GM10847 (cell line): Measurements from ENCODE around the gene MSN.

ENCODE experiments used
- POLR2A ChIP-seq: IDR thresholded peaks from 2 replicates; pipeline ENCODE4 v1.6.1; 2011; ENCODE audit not compliant: insufficient read length; ENCODE audit errors: extremely low read depth

The MSN gene

DNA sequence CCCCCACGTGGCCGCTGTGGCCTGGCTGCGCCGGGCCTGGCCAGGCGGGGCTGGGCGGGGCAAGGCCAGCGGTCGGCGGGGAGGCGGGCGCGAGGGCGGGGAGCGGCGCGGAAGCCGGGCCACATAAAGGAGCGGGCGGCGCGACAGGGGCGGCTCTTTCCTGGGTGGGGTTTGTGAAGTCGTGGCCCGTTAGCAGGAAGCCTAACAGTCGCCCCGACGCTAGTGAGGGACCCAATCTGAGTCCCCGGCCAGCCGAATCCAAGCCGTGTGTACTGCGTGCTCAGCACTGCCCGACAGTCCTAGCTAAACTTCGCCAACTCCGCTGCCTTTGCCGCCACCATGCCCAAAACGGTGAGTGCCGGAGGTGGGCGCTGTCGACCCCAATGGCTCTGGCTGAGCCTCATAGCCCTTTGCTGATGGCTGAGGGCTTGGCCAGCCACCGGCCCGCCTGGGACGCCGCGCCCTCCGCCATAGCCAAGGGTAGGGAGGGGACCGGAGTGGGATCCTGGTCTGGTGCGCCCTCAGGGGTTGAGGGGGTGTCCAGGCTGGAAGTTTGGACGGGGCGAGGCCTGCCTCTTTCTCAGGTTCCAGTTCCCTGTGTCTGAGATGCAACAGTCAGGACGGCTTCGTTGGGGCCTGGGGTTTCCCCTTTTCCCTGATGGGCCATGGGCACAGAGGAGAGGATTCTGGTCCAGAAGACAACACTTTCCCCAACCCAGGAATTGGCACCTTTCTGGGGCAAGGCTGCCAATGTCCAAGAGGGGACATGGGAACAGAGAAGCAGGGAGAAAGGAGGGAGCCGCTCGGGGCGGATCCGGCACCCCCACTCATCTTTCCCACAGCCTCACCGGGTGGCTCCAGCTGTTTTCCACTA lies at the start of gene MSN:
TSS of gene MSN (plus strand) at position 152 of the 874 bp plus-strand sequence. CDS start at position 340, 188 bp downstream.
- peak; percentile 33 for TF ChIP-seq POLR2A

DNA sequence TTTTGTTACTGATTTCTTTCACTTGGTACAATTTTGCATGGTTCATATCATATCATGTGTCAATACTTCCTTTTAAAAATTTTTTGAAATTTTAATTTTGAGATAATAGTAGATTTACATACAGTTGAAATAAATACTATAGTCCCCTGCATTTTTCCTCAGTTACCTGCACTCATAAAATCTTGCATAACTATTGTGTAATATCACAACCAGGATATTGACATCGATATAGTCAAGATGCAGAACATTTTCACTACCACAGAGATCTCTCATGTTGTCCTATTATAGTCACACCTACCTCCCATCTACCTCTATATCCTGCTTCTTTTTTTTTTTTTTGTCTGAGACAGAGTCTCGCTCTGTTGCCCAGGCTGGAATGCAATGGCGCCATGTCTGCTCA lies 36.7 kb upstream of the MSN start:
- no peak for TF ChIP-seq POLR2A

DNA sequence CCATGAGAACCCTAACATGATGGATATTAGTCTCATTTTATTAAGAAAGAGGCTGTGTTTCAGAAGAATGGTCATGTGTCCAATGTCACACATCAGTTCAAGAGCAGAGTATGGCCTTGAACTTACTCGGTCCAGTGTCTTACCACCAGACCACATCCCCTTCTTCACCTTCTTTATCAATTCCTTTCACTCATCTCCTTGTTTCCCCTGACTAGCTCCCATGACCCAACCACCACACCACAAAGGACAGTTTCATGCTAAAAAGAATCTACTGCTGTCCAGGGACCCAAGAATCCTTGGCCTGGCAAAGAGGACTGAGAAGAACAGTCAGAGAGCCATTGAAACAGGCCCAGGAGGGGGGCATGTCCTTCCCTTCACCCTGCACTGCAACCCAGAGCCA lies 33.6 kb upstream of the MSN start:
- TF ChIP-seq POLR2A: no peak

DNA sequence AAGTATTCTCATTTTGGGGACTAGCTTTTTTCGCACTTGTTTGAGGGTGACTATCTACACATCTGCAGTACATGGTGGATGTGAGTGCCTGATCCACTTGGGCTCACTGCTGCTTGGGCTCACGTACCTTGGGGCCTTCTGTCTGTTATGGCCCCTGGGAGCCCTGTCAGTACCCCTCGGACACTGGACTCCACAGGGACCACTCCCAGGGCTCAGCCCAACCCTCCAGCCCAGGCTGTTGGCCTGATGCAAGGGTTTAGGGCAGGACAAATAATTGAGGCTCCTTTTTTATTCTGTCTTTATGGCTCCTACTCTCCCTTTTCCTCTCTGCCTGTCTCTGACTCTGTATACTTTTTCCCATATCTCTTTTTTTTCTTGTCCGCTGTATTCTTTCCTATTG lies 32.7 kb upstream of the MSN start:
- no peak for TF ChIP-seq POLR2A

DNA sequence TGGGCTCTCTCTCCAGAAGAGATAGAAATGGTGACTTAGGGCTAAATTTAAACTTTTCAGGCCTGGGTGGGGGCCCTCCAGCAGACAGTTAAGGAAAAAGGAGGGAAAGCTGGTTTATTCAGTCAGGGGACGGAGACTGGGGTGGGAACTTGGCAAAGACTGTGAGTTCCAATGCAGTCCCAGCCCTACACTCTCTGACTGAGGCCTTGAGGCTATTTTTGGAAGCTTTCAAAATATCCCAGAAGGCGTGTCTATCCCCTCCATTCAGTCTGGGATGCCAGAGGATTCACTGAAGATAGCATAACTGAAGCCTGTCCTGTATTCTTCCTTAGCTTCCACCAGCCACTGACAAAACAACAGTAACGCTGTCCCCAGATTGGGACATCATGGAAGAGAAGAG lies 32.1 kb upstream of the MSN start:
- TF ChIP-seq POLR2A: no peak

DNA sequence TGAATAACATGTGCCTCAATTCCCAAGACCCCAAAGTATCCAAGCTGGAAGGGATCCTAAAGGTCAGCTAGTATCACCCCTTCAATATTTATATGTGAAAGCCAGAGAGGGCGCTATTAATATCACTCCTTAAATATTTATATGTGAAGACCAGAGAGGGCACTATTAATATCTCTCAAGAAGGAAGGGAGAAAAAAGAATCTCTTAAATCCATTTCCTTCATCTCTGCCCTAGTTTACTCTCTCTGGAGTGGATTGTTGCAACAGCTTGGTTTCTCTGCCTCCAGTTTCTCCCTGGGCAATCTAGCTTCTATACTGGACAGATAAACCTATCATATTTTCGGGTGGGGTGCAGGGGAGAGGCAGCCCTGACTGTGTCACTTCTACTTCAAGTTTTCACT lies 31.6 kb upstream of the MSN start:
- no peak for TF ChIP-seq POLR2A

DNA sequence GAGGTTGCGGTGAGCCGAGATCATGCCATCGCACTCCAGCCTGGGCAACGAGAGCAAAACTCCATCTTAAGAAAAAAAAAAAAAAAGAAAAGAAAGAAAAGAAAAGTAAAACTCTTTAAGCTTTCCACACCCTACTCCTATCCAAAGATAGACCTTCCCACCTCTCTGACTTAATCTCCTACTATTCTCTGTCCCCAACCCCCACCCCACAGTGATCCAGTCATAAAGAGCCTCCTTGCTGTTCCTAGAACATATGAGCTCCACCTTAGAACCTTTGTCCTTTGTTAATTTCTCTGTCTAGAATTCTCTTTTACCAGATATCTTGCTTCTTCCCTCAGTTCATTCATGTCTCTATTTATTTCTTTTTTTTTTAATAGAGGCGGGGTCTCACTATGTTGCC lies 30.1 kb upstream of the MSN start:
- no peak for TF ChIP-seq POLR2A

DNA sequence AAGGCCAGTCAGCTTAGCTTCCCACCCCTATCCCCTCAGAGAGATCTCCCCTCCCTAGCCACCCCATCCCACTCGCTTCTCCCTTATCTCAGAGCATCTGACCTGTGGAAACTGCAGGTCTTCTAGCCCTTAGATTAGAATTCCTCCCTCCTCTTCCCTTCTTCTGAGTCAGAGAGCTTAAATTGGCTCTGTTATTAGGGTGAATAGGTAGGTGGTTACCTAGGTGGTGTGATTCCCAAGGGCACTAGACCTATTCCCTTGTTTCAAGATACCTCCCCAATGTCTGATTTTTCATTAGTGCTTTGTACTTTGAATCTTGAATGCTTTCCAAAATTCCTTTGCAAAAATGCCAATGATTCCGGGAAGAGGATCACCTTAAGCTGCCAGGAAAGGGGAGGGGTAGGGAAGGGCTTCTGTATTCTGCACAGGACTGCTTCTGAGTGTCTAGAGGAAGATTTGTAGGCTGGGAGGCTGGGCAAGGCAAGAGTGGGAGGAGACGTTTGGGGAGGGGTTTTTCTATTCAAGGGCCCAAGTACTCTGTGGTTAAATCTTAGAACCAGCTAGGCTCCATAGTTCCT lies 24.5 kb upstream of the MSN start:
- no peak for TF ChIP-seq POLR2A

DNA sequence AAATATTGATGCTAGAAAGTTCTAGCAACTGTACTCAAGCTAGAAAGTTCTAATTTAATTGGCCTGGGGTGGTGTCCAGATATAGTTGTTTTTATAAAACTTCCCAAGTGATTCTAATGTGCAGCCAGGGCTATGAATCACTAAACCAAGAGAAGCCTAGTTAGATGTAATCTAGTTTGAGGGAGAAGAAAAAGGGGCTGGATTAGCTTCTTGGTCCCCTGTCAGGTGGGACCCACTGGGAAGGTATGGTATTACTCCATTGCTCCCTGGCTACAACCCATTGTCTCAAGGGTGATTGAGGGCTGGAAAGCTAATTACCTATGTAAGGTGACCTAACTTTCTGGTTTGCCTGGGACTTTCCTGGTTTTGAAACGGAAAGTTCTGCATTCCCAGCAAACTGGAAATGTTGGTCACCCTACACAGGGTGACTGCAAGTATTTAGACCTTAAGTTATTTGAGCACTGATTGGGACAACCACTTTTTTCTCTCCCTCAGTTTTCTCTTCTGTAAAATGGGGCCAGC lies 23.9 kb upstream of the MSN start:
- TF ChIP-seq POLR2A: no peak

DNA sequence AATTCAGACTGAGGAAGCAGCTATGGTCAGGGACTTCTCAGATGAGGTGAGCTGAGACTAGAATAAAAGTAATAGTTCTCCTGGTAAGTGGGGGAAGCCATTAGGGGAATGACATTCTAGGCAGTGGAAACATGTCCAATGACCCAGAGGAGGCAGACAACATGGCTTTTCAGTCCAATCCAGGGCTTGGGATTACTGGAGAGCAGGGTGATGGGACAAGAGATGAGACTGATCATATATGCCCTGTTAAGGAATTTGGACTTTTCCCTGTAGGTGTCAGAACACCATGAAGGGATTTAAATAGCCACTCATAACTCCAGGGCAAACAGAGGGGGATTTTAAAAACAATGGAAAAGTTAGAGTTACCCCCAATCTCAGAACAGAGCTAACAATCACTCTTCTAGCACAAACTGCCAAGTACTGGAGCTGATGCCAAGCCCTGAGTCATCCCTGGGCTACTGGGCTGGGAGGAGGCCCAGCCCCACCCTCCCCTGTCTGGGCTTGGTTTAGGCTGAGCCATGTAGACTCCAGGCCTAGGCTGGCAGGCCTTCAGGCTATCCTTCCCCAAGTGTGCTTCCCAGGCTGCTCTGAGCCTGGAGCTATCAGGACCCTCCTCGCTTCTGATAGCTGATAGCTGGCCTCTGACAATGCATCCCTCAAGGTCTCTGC lies 22.7 kb upstream of the MSN start:
- TF ChIP-seq POLR2A: no peak

DNA sequence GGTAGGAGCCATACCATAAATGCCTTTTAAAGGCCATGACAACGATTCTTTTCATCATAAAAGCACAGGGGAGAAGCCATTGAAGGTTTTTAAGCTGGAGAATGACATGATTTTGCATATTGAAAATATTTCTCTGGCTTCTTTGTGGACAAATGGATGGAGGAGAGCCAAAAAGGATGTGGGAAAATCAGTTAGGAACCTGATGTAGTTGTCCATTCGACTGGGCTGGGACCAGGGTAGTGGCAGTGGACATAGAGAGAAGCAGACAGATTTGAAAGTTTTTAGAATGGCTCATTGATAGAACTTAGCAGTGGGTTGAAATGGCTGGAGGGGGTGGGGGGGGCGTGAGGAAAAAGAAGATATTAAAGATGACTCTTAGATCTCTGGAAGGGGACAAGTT lies 19.7 kb upstream of the MSN start:
- no peak for TF ChIP-seq POLR2A

DNA sequence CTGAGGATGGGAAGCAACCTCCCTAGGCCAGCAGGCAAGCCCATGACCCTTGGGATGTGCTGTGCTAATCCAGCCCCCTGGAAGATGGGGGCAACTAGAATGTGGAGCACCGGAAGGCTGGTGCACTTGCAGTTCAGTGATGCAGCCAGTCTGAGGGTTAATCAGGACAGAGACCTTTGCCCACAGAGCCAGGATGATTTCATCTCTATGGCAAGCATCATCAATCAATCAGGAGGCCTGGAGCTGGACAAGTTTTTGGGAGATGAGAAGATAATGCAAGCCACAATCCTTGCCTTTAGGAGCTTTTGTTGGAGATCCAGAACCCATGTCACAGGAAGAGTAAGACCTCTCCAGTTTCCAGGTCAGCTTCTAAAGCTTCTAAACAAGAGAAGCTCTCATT lies 15.4 kb upstream of the MSN start:
- TF ChIP-seq POLR2A: no peak

DNA sequence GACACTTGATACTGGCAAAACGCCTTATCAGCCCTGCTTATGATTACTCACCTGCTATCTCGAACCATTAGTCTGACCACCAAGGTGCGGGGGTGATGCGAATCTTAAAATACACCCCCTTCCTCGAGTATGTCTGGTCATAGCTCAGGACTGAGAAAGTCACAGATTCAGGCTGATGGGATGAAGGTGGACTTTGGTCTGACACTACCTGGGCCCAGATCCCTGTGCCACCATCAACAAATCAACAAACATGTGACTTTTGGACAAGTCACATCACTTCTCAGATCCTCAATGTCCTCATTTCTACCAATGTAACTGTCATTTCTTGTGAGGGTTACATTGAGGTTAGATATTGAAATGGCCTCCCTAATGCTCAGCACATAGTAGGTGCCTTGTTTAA lies 9.8 kb upstream of the MSN start:
- no peak for TF ChIP-seq POLR2A

DNA sequence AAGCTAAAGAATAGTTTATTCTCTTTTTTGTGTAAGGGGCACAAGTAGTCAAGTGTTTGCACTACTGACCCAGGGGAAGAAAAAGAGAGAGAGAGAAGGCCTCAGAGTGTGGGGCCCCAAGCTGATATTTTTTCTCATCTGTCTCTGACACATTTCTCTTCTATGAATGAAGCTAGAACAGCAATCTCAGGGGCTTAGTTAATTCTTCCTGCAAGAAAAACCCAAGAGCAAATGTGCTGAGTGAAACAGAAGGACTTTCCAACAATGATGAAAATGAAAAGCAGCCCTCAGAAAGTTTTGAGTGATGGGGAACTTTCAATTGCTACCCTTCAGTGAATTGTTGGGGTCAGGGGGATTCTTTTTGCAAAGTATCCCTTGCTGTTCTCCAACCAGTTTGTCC lies 9.2 kb upstream of the MSN start:
- no peak for TF ChIP-seq POLR2A

DNA sequence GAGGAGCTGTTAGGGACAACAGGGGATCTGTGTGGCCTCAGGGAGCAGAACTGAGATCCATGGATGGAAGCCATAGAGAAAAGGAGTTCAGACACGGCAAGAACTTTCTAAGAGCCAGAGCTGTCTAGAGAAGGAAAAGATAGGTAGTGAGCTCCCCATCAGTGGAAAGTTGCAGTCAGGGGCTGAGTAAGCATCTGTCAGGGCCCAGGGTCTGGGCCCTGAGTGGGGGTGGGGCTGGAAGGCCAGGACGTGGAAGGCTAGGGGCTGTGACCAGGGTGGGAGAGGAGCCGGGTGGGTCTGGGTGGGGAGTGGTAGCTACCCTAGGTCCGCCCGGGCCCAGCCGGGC lies 324 bp upstream of the MSN start:
- no peak for TF ChIP-seq POLR2A
